Upper lobe of right lung (tissue), 1 donor: Measurements from ENCODE around the gene MAST3. TPM values are rescaled to one million over a fixed set of nuclear protein-coding genes. Genes with fewer than 3 reads are reported as not detected.

ENCODE experiments used
- ATAC-seq: fragments of 200-7000 bp; cut with Tn5 transposase; one replicate; pipeline ENCODE4 v1.9.1; 2020; ENCODE audit warnings: mild to moderate bottlenecking, moderate library complexity
- DNase-seq: peaks from one replicate; pipeline ENCODE4 v3.0.0-alpha.2; 2020
- H3K27ac ChIP-seq: fragments of 200-600 bp; one replicate; pipeline ENCODE4 v1.8.0; 2022
- H3K27me3 ChIP-seq: fragments of 200-600 bp; one replicate; pipeline ENCODE4 v1.8.0; 2022; ENCODE audit warnings: mild to moderate bottlenecking
- H3K36me3 ChIP-seq: fragments of 200-600 bp; one replicate; pipeline ENCODE4 v1.8.0; 2022
- H3K4me1 ChIP-seq: fragments of 200-600 bp; one replicate; pipeline ENCODE4 v1.8.0; 2022
- H3K4me3 ChIP-seq: fragments of 200-600 bp; one replicate; pipeline ENCODE4 v1.8.0; 2022; ENCODE audit warnings: mild to moderate bottlenecking
- H3K9me3 ChIP-seq: fragments of 200-600 bp; one replicate; pipeline ENCODE4 v1.8.0; 2022
- intact Hi-C: fragments of 100-400 bp; cut with DNase I; formaldehyde crosslinking; loops from one replicate; pipeline ENCODE4 v1.11.0; 2022
- total RNA-seq: library from RNA; stranded (reverse); fragmentation: NEBNext Ultra II Directional; extraction: Animal tissue kit (Norgen Biotek cat#: 25700); gene quantifications from one replicate; pipeline ENCODE4 v1.2.1, GENCODE V29; 2021
- TF ChIP-seq, protein P1 (sequence below): fragments of 200-600 bp; IDR thresholded peaks from one replicate; pipeline ENCODE4 v1.8.0; 2022; ENCODE audit warnings: antibody characterized with exemption
- donor health status: DM: no; HTN: yes; CAD: no; lungs with severe emphysema.

The MAST3 gene
- total RNA-seq, 1 donor from 2014 or later = 23.1 TPM

DNA sequence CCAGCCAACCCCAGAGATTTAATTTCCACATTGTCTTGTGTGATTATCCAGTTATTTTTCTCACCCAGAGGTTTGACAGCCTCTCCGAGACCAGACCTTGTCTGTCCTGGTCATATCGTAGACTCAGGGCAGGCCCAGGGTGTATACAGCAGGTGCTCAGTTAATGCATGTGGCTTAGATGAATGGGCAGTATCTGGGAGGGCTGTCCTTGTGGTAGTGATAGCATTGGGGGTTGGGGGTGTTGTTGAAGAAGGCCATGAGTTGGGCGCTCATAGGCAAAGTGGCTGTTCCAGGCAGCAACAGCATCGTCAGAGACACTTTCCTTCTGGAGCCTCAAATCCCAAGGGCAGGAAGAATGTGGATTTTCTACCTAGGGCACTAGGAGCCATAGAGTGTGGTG, 16.9 kb downstream of the MAST3 start:
- ATAC-seq (no peak), DNase-seq (no peak)
- H3K27ac ChIP-seq = no peak overlapping the region
- H3K9me3 ChIP-seq = no peaks in the 10 kb centered on the region
- intact Hi-C loops = loop anchor here (10.0 kb wide), 1 partner anchor 50 kb away; no protein-coding TSS in a partner anchor
- no peaks in the 10 kb centered on the region for H3K36me3 ChIP-seq
- no peak overlapping the region for H3K4me3 ChIP-seq
- TF ChIP-seq, protein P1, sequence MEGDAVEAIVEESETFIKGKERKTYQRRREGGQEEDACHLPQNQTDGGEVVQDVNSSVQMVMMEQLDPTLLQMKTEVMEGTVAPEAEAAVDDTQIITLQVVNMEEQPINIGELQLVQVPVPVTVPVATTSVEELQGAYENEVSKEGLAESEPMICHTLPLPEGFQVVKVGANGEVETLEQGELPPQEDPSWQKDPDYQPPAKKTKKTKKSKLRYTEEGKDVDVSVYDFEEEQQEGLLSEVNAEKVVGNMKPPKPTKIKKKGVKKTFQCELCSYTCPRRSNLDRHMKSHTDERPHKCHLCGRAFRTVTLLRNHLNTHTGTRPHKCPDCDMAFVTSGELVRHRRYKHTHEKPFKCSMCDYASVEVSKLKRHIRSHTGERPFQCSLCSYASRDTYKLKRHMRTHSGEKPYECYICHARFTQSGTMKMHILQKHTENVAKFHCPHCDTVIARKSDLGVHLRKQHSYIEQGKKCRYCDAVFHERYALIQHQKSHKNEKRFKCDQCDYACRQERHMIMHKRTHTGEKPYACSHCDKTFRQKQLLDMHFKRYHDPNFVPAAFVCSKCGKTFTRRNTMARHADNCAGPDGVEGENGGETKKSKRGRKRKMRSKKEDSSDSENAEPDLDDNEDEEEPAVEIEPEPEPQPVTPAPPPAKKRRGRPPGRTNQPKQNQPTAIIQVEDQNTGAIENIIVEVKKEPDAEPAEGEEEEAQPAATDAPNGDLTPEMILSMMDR = no peak
- no peaks in the 10 kb centered on the region for H3K27me3 ChIP-seq
- H3K4me1 ChIP-seq = peaks cover 32% of the 10 kb centered on the region

DNA sequence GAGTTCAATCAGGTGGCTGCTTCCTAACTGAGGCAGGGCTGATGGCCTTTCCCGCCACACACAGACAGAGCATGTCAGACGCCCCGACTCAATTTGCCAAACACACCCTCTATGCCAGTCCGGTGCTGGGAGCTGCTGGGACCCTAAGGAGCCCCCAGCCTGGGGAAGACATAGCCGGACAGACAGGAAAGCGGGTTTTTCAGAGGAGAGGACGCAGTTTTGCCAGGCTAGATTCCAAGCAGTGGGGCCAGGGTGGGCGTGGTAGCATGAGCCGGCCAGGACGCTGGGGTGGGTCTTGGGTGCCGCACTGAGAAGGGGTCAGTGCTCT, 19.8 kb downstream of the MAST3 start:
- Histone ChIP-seq H3K4me1 (peaks cover 19% of the 10 kb centered on the region), H3K27me3 (no peaks in the 10 kb centered on the region), H3K36me3 (peaks cover 7% of the 10 kb centered on the region), H3K4me3 (peak overlapping the region; percentile 74), H3K9me3 (no peaks in the 10 kb centered on the region), H3K27ac (peak overlapping the region; percentile 47)
- no peak for DNase-seq
- intact Hi-C loops = loop anchor here (10.0 kb wide), 1 partner anchor 47 kb away; no protein-coding TSS in a partner anchor
- no peak for ATAC-seq
- TF ChIP-seq, protein P1 = no peak

DNA sequence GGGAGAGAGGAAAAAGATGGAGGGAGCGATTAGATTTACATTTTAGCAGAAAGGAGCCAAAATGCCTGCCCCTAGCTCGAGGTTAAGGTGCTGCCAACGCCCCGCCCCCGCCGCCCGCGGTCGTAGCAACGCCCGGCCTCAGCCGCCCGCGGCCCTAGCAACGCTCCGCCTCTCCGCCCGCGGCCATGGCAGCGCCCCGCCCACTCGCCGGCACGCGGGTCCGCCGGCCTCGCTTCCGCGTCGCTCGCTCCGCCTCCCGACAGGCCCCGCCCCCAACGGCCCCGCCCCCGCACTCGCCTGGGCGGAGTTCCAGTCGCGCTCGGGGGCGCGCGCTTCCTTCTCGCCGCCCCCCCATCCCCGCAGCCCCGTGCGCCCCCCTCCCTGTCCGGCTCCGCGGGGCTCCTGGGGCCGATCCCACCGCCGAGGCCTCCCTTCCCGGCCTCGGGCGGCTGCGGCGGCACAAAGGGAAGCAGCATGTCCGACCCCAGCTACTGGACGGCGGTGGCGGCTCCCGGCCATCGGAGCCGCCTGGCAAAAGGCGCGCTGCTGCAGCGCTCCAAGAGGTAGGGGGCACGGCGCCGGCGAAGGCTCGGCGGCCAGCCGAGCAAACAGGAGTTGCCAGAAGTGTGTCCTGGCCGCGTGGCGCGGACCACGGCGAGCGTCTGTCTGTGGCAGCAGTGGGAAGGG, 20.3 kb downstream of the MAST3 start:
- peak overlapping the region; percentile 47 for H3K27ac ChIP-seq
- peak overlapping the region; percentile 74 for H3K4me3 ChIP-seq
- H3K27me3 ChIP-seq = no peaks in the 10 kb centered on the region
- H3K4me1 ChIP-seq = peaks cover 19% of the 10 kb centered on the region
- H3K36me3 ChIP-seq = peaks cover 12% of the 10 kb centered on the region
- DNase-seq = peak; percentile 97
- ATAC-seq = peak; percentile 97
- intact Hi-C loops = loop anchor here (10.0 kb wide), 1 partner anchor 47 kb away; no protein-coding TSS in a partner anchor
- TF ChIP-seq, protein P1 = no peak
- no peaks in the 10 kb centered on the region for H3K9me3 ChIP-seq

DNA sequence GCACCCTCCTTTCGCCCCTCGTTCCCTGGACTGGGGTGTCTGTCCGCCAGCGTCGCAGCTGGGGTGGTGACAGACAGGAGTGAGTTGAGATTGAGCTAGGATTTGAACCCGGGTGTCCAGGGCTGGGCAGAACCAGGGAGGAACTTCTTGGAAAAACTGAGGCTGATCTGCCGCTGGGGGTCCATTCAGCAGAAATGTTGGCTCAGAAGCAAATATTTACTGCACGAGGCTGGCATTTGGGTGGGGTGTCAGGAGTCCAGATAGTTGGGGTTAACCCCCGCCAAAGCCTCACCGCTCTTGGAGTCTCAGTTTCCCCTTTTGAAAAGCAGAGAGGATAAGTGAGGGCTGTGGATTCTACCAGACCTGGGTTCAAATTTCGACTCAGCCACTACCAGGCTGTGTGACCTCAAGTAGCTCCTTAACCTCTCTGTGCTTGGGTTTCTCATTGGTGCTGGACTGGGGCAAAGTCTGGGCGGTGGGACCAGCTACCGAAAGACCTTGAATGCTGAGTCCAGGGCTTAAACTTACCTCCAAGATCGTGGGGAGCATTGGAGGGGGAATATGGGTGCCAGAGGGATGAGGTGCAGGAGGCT, 20.9 kb downstream of the MAST3 start:
- Histone ChIP-seq H3K27me3 (no peaks in the 10 kb centered on the region), H3K36me3 (peaks cover 19% of the 10 kb centered on the region), H3K4me1 (peaks cover 19% of the 10 kb centered on the region), H3K27ac (no peak overlapping the region), H3K4me3 (peak overlapping the region; percentile 74), H3K9me3 (no peaks in the 10 kb centered on the region)
- no peak for ATAC-seq
- TF ChIP-seq, protein P1 = no peak
- DNase-seq = no peak
- intact Hi-C loops = loop anchor here (10.0 kb wide), 1 partner anchor 46 kb away; no protein-coding TSS in a partner anchor

DNA sequence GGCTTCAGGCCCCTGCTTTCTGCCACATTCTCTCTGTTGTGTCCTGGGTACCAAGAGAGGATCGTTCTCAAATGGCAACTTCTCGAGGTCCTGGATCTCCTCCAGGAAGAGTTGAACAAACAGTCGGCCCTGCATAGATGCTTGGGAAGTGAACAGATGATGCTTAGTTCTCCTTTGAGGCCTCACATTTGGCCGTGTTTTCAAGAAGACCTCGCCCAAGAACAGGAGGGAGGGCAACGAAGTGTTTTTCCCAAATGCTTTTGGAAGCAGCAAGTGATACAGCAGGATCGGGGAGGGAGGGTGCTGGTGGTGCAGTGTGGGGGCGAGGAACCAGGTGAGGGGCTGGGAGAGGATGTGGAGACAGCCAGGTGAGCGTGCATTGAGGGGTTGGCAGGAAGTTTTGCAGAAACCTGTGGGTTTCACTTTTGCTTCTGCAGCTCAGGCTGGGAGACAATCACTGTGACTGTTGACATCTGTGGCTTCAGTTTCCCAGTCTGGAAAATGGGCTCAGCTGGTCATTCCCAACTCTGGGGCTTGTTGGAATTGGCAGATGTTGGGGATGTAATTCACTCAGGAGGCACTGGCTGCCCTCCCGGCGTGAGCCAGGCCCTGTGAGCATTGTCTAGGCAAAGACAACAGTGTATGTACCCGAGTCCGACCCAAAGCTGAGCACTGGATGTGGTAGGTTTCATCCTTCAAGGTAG, 21.6 kb downstream of the MAST3 start:
- intact Hi-C loops = loop anchor here (10.0 kb wide), 1 partner anchor 46 kb away; no protein-coding TSS in a partner anchor
- Histone ChIP-seq H3K27me3 (no peaks in the 10 kb centered on the region), H3K36me3 (peaks cover 24% of the 10 kb centered on the region), H3K4me1 (peaks cover 19% of the 10 kb centered on the region), H3K4me3 (peak overlapping the region; percentile 74), H3K27ac (no peak overlapping the region), H3K9me3 (no peaks in the 10 kb centered on the region)
- TF ChIP-seq, protein P1 = no peak
- DNase-seq = no peak
- ATAC-seq = no peak
